GM21737 (cell line): ENCODE results near the gene TBC1D1.

Source experiments
- ATAC-seq: cut with Tn5 transposase; IDR thresholded peaks from one replicate; pipeline ENCODE4 v1.9.1; 2021; ENCODE audit warnings: mild to moderate bottlenecking, moderate library complexity; ENCODE audit not compliant: unreplicated experiment

TBC1D1 gene

DNA sequence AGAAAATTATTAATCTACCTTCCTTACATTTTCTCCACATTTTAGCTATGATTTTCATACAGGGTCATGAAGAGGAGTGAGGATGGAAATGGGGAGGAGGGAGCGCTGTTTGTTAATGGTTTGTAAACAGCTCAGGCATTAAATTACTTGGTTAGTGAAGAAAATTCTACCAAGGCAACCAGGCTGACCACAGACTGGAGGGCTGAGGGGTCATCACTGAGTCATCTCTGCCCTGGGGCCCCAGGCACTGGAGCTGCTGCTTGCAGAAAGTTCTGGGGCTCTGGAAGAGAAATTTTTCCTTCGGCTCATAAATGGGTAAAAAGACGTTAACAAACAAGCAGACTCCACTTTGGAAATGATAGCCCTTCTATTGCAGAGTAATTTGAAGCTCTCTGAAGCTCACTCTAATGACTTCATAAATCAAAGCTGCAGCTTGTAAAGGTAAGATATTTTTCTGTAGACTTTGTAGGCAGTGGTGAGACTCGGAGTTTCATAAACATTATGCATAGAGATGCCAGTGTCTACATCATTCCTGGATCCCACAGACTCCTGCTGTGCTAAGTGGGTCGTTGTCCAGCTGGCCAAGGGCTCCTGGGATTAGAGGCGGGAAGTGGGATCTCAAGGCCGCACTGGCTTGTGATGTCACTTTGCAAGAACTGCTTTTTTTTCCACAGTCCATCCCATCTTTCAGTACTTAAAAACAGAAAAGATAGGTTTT, 228.9 kb downstream of the TBC1D1 start:
- no peak for ATAC-seq

- no peak for ATAC-seq
These were observed 229.9 kb downstream of the TBC1D1 start for GRCh38 chr4:38120772-38121171.

GRCh38 chr4:38122060-38122459, 231.2 kb downstream of the TBC1D1 start:
- no peak for ATAC-seq

GRCh38 chr4:38123555-38123954, 232.7 kb downstream of the TBC1D1 start:
- no peak for ATAC-seq

- no peak for ATAC-seq
These were observed 234.1 kb downstream of the TBC1D1 start for GRCh38 chr4:38124961-38125360.

- no peak for ATAC-seq
These were observed 234.9 kb downstream of the TBC1D1 start for GRCh38 chr4:38125816-38126215.

GRCh38 chr4:38128478-38129459, 237.9 kb downstream of the TBC1D1 start:
- peak; percentile 37 for ATAC-seq

DNA sequence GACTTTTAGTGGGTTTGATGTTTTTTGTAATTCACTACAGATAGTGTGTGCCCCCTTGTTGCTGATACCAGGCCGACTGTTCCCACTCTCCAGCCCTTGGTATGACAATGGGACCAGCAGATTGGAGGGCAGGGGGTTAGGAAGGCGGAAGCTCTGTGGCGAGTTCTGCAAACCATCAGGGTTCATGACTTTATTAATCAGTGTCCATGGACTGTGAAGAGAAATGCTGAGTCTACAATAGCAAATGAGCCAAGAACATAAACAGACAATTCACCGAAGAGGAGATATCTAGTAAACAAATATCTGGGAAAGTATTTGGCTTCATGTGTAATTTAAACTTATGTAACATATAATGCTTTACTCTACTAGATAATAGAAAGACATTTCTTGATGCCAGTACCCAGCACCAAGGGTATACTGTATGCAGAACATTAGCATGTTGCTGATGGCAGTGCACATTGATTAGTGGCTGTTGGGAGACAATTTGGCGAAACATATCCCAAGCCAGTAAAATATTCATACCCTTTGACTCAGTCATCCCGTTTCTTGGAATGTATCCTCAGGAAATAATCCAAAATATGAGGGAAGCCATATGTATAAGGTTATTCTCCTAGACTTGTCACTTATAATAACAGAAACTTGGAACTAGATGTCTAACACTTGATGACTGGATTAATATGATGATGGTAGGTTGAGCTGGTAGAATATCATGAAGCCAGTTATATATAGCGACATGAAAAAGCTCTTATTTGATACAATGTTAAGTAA, 238.8 kb downstream of the TBC1D1 start:
- ATAC-seq = no peak

DNA sequence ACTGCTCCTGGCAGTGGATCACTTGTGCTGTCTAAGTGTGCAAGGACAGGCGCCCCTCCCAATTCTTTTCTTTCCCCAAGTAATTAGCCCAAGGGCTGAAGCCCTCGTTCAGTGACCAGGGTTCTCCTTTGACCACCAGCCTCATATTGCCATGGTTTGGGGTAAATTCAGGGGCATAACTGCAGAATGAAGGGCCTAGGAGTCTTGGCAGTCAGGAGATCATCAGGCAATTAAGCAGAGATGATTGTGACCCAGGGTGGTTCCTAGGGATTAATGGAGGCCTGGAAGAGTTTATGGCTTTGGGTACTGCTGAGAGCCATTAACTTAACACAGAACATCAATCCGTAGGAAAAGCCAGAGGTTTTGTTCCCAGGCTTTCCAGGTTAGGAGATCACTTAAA, 240.0 kb downstream of the TBC1D1 start:
- ATAC-seq = no peak

DNA sequence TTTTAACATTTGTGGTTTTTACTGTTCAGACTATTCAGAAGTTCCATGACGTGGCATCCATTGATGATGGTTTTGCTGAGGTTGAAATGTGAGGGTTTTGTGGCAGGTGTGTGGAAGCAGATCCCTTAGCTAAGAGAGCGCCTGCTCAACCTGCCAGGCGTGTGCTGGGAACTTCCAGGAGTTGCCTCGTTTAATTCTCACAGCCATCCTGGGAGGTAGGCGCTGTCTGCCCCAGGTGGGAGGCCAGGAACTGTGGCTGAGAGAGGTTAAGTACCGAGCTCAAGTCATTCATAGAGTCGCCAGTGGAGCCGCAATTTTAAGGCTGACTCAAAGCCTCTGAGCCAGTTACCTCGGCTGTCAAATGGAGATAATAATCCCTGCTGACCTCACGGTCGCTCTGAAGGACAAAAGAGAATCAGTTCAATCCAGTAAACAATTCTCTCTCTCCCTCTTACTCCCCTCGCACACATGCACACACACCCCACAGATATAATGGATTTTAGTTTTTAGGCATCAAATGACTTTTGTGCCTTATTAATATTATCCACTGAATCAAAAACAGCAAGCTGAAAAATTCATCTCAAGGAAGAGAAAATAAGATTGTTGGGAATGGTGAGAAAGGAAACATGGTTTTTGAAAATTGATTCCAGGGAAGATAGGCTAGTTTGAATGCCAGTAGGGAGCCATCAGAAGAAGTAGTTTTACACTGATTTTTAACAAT, 240.6 kb downstream of the TBC1D1 start:
- no peak for ATAC-seq

DNA sequence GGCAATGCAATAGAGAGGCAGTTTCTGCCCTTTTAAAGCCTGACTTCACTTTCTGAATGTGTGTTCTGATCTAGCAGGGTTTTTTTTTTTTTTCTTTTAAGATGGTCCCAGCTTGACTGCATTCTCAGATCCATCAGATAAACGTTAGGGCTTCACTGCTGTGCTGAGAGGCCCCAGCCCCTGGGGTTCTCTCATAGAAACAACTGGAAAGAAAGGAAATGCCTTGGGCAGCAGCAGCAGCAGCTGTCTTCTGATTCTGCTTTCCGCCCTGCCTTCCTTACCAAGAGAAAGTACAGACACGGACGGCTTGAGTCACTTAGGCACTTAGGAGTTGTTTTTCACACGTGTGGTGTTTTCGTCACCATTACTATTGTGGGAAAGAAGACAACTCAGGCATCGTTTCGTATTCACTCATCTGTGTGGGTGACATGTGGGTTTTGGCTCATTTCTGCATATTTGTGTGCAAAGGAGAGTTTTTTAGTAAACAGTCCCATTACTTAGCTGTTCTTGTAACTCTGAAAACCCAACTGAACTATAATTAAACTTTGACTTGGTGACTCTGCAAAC, 241.3 kb downstream of the TBC1D1 start:
- peak; percentile 84 for ATAC-seq

- no peak for ATAC-seq
These were observed 242.2 kb downstream of the TBC1D1 start for GRCh38 chr4:38132843-38133662.

- ATAC-seq = no peak
These were observed 243.0 kb downstream of the TBC1D1 start for GRCh38 chr4:38133711-38134480.

DNA sequence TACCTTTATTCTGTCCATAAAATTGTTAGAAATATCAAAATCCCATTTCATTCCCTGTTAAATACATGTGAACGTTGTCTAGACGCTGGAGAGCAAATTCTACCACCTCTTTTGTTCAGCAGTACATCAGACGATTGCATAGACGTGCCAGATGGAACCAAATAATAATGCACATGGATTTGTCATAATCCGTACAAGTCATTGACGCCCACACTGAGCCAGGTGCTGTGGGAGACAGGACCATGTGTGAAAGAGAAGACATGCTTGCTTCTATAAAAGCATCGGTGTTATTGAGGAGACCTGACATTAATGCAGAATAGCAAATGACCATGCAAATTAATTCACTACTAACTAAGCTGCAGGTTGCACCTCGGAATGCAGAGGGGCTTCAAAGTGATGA, 244.3 kb downstream of the TBC1D1 start:
- ATAC-seq = no peak

GRCh38 chr4:38136604-38137003, 245.7 kb downstream of the TBC1D1 start:
- no peak for ATAC-seq

- no peak for ATAC-seq
These were observed 246.2 kb downstream of the TBC1D1 start for GRCh38 chr4:38137080-38137479.

DNA sequence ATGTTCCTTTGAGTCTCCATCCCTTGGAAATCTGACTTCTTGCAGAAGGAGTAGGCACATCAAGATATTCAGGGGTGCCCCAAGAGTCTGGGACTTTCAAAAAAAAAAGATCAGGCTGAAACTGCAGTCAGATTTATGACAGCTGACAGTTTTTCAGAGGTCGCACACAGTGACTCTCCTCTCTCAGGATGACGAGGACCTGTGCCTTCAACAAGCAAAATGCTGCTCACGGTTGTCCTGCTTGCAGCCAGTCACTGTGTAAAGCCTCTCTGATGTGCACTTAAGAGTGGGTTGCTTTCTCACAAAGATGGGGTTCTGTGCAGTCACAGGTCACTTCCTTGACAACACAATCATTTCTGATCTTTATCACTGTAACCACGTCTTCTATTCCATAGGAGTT, 247.5 kb downstream of the TBC1D1 start:
- no peak for ATAC-seq

GRCh38 chr4:38139187-38139586, 248.3 kb downstream of the TBC1D1 start:
- ATAC-seq = no peak
